Fibroblast of skin of abdomen (primary cell): ENCODE measurements around the gene PFDN6.
"Not testable (repeated sequence)": the region's sequence is repeated elsewhere in the genome, so short reads cannot be mapped to it uniquely, and the experiment has no call there.

Source experiments
- DNase-seq: peaks from one replicate; pipeline ENCODE4 v3.0.0-alpha.2; 2013

The PFDN6 gene

GRCh38 chr6:33273924-33274902 is 15.2 kb upstream of the PFDN6 start:
- DNase-seq = no peak

DNA sequence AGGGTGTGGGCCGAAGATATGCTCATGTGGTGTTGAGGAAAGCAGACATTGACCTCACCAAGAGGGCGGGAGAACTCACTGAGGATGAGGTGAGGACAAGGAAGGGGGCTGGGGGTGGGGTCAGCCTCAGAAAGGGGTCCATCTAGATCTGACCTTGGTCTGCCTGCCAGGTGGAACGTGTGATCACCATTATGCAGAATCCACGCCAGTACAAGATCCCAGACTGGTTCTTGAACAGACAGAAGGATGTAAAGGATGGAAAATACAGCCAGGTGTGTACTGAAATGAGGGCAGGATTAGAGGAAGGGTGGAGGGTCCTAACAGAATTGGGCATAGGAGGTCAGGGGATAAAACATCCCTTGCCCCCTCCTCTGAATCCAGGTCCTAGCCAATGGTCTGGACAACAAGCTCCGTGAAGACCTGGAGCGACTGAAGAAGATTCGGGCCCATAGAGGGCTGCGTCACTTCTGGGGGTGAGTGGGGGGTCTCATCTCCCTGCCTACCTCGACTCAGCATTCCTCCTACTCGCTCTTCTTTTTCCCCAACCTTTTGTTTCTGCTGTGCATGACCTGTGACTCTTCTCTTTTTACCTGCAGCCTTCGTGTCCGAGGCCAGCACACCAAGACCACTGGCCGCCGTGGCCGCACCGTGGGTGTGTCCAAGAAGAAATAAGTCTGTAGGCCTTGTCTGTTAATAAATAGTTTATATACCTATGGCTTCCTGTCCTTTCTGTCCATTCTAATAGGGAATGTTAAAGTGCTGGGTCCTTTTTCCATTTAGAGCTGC is 13.4 kb upstream of the PFDN6 start:
- not testable (repeated sequence) for DNase-seq

GRCh38 chr6:33276581-33276863 is 12.9 kb upstream of the PFDN6 start:
- no peak for DNase-seq

DNA sequence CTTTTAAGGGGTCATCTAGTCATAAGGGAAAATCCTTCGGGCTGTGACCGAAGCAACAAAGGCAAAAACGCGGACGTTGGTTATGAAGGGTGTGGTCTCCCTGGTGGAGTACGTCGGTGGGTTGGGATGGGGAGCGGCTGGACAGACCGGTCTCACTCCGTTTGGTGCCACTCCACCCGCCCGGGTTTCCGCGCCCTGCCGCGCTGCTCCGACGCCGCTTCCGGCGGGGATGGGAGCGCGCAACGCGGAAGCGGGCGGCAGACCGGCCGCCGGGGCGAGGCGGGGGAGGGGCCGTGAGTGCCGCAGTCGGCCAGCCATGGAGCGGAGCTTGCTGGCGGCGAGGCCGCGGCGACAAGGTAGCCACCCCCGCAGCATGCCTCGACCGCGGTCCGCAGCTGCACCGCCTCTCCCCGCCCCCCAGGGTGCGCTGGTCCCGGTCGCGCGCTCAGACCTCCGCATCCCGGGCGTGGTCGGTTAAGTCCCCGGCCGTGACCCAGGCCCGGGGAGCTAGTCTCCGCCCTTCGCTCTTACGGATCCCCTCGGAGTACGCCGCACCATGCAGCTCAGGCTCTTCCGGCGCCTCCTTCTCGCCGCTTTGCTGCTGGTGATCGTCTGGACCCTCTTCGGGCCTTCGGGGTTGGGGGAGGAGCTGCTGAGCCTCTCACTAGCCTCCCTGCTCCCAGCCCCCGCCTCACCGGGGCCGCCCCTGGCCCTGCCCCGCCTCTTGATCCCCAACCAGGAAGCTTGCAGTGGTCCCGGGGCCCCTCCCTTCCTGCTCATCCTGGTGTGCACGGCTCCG is 12.3 kb upstream of the PFDN6 start, which contains the start of gene B3GALT4:
B3GALT4 (plus strand) TSS at position 260 of the 799 bp plus-strand sequence; CDS start at position 557, 297 bp downstream.
- DNase-seq = peak; percentile 71

GRCh38 chr6:33277663-33278391 is 11.6 kb upstream of the PFDN6 start:
- peak; percentile 19 for DNase-seq

GRCh38 chr6:33278392-33278741 is 11.0 kb upstream of the PFDN6 start:
- no peak for DNase-seq

DNA sequence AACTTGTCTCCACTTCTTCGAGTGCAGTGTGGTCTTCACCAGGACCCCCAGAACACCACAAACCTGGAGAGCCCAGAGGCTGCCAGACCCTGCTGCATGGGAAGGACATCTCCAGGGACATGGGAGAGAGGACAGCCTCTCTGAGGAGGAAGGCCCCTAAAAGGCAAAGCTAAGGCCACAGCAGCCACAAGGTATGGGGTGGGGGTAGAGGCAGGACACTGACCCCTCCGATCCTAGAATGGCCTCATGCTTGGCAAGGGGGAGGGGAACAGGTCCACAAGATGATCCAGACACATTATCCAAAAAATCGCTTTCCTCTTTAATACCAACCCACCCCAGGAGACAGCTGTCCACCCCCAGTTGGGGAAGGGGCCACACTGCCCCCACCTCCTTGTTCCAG is 10.6 kb upstream of the PFDN6 start:
- DNase-seq = no peak

- no peak for DNase-seq
These were observed 10.1 kb upstream of the PFDN6 start for GRCh38 chr6:33279257-33279695.

DNA sequence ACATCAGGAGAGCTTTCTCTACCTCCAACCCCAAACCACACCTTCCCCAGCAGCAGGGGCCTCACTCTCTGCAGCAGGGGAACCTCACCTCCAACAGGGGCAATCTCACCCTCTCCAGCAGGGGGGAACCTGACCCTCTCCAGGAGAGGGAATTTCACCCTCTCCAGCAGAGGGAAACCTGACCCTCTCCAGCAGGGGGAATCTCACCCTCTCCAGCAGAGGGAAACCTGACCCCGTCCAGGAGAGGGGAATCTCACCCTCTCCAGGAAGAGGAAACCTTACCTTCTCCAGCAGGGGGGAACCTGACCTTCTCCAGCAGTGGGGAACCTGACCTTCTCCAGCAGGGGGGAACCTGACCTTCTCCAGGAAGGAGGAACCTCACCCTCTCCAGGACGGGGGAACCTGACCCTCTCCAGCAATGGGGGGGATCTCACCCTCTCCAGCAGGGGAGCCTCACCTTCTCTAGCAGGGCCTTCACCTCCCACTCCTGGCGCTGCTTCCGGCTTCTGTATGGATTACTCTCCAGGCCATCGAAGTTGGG is 9.4 kb upstream of the PFDN6 start:
- peak; percentile 38 for DNase-seq

DNA sequence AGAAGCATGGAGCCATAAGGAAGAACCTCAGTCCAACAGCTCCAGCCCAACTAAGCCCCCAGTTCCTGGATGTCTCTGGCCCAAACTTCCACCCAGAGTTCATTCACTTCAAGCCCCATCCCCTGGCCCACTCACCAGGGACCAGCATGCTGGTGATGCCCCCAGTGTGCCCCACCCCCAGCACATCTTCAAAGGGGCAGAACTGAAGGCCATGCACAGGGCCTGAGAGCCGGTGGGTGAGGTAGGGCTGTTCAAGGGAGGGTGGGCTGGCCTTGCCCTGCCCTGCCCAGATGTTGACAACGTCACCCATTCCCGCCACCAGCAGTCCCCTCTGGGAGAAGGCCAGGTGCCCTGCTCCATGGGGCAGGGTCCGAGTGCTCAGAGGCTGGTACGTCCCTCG is 8.9 kb upstream of the PFDN6 start:
- no peak for DNase-seq

DNA sequence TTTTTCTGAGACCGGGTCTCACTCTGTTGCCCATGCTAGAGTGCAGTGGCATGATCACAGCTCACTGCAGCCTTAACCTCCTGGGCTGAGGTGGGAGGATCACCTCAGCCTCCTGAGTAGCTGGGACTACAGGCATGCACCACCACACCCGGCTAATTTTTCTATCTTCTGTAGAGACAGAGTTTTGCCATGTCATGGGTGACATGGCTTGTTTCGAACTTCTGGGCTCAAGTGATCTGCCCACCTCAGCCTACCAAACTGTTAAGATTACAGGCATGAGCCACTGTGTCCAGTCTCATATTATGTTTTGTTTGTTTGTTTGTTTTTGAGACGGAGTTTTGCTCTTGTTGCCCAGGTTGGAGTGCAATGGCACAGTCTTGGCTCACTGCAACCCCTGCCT is 4.2 kb upstream of the PFDN6 start:
- not testable (repeated sequence) for DNase-seq

GRCh38 chr6:33286946-33287914 is 2.2 kb upstream of the PFDN6 start:
- DNase-seq = no peak

- no peak for DNase-seq
These were observed 1.1 kb upstream of the PFDN6 start for GRCh38 chr6:33288141-33288920.

GRCh38 chr6:33289784-33290315 is 449 bp downstream of the PFDN6 start:
- DNase-seq = no peak

GRCh38 chr6:33290459-33290858 is 1.1 kb downstream of the PFDN6 start:
- no peak for DNase-seq

DNA sequence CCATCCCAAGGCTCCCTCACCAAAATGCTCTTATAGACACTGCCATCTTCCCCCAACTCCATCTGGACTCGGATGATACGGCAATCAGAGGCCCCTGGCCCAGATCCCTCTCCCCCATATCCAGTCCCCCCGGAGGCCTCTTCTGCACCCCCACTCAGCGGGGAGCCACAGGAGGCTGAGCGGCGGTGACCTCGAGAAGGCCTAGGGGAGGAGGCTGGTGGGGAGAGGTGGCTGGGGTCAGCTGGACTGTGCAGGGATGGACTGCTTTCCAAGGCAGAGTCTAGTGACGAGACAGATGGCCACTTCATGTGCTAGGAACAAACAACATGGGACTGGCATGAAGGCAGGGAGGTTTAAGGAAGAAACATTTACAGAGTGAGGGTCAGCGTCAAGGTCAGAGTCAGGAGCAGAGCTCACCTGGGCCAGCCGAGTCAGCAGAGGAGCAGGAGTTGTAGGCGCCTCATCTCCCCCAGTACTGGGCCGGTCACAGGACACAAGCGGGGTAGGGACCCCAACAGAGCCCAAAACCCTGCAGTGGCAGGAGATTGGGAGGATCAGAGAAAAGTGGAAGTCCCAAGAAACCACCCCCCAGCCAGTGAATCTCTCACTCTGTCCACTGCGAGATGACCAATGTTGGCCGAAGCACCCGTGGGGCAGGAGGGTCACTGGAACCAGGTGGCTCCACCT is 3.7 kb downstream of the PFDN6 start:
- no peak for DNase-seq

GRCh38 chr6:33294086-33294823 is 4.9 kb downstream of the PFDN6 start:
- no peak for DNase-seq
